ENCODE results near the gene ABTB1.

DNA sequence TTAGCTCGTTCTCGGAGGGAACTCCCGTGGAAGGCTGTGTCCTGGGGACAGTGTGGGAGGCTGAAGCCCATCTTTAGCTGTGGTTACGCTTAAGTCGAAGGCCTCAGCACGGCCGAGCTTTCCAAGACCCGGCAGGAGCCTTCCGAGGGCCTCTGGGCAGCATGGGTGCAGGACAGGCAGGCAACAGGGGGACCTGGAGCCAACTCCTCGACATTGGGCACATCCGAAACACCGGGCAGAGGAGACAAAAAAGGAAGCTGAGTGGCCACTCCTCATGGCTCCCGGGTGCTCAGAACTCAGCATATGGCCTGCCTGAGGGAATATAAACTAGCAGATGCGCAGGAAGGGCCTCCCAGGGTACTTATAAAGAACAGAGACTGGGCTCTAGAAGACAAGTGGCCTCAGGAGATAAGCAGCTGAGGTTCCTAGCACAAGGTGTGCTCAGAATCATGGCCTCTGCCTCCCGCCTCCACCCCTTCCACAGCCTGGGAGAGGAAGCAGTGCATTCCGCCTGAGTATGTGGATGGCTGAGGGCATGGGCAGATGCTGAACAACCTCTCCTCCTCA lies 34.1 kb downstream of the ABTB1 start:
- TF ChIP-seq SIN3A (IDR thresholded peaks at IDR 0.05; ENCODE audit: borderline replicate concordance, insufficient read depth, low read depth, low read length) (no peak), REST (IDR thresholded peaks at IDR 0.05; ENCODE audit: insufficient read depth in 1 of 2, low read depth in 2 of 2, low read length in 1 of 2) (no peak), POLR2AphosphoS5 (IDR thresholded peaks at IDR 0.05; ENCODE audit: low read depth, low read length) (no peak), TCF7L2 (IDR thresholded peaks at IDR 0.05; ENCODE audit: low read depth, low read length) (no peak)
- TF ChIP-seq, protein P1, sequence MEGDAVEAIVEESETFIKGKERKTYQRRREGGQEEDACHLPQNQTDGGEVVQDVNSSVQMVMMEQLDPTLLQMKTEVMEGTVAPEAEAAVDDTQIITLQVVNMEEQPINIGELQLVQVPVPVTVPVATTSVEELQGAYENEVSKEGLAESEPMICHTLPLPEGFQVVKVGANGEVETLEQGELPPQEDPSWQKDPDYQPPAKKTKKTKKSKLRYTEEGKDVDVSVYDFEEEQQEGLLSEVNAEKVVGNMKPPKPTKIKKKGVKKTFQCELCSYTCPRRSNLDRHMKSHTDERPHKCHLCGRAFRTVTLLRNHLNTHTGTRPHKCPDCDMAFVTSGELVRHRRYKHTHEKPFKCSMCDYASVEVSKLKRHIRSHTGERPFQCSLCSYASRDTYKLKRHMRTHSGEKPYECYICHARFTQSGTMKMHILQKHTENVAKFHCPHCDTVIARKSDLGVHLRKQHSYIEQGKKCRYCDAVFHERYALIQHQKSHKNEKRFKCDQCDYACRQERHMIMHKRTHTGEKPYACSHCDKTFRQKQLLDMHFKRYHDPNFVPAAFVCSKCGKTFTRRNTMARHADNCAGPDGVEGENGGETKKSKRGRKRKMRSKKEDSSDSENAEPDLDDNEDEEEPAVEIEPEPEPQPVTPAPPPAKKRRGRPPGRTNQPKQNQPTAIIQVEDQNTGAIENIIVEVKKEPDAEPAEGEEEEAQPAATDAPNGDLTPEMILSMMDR (IDR thresholded peaks at IDR 0.05), result no peak

Measured in Panc1 (cell line).